GM08714 (cell line): ENCODE data around the gene ARFGEF3.

Source experiments
- H3K4me3 ChIP-seq: fragments of 200-500 bp; sonication (Bioruptor generic); 2 replicates; pipeline ENCODE4 v1.5.1; 2014; ENCODE audit warnings: mild to moderate bottlenecking, low read length, inconsistent platforms
- ZNF274 ChIP-seq: IDR thresholded peaks from 2 replicates; pipeline ENCODE4 v1.6.1; 2012; ENCODE audit warnings: mild to moderate bottlenecking, low read depth, low read length

Gene ARFGEF3

DNA sequence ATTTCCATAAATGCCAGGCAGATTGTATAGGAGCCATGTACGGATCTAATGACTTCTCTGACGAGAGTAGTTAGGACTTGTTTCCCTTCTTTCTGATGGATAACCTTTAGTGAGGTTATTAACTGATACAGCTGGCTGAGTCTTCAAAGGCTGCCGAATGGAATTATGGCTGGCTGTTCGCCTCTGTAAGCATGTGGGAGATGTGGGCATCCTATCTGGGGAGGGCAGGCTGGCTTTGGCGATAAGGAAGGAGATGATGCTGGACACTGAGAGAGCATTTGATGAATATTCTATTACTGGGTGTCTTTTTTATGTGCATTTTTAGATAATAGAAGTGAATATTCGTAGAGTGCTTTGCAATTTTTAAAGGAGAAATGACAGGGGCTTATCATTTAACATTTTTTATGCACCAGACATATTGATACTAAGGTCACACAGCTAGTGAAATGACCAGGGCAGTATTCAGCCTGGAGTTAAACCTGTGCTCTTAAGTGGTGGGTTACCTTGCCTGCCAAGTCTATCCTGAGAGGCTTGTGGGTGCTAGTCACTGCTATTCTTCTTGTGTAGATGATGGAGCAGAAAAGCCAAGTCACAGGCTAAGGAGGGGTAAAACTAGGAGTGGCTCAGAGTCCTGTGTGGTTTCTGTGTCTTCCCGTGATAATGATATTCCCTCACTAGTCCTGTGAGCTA is 53.5 kb downstream of the ARFGEF3 start:
- no peak overlapping the region for H3K4me3 ChIP-seq
- TF ChIP-seq ZNF274 = no peak

DNA sequence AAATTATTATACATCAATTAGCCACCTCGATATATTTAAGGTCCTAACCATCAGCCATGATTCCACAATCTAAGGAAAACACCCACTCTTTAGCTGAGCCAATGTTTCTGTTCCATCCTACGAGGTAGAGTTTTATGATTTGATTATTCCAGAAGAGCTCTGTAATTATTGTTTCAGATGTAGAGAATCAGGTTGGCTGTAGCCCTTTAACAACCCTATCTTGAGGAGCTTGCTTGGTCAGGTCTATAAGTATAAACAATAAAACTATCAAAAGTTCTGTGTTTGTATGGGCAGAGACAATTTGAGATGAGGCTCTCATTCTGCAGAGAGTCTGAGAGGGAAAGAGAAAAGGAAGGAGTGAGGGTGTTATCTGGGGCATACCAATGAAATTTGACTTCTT is 56.7 kb downstream of the ARFGEF3 start, which contains the start of gene PBOV1:
Gene PBOV1 (minus strand): TSS at position 43 of the 400 bp plus-strand sequence. CDS start 96 bp downstream, outside the sequence.
- TF ChIP-seq ZNF274 = no peak
- H3K4me3 ChIP-seq = no peak within 1 kb of the TSS

DNA sequence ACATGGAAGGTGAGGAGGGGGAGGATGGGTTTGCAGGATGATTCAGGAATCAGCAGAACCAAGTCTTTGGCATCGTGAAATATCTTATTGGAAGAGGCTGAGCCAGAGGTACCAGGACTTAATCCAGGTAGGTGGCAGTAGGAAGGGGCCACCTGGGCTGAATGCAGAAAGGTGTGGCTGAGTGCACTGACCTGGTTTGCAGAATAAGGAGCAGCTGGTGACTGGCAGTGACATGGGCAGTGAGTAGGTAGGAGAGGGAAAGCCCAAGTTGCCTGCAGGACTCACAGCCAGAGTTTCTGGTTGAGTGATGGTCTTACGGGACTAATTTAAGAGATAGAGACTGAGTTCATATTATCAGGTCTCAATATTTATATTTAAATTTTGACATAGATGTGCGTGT is 57.7 kb downstream of the ARFGEF3 start:
- no peak for TF ChIP-seq ZNF274
- H3K4me3 ChIP-seq = no peak overlapping the region

DNA sequence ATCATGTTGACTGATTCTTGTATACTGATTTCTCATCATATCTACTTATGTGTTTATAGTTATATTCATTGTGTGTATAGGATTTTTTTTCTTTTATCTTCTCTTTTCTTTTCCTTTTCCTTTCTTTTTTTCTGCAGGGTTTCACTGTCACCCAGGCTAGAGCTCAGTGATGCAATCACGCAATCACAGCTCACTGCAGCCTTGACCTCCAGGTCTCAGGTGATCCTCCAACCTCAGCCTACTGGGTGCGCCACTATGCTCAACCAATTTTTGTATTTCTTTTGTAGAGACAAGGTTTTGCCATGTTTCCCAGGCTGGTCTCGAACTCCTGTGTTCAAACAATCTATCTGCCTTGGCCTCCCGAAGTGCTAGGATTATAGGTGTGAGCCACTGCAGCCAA is 58.2 kb downstream of the ARFGEF3 start:
- TF ChIP-seq ZNF274 = no peak

DNA sequence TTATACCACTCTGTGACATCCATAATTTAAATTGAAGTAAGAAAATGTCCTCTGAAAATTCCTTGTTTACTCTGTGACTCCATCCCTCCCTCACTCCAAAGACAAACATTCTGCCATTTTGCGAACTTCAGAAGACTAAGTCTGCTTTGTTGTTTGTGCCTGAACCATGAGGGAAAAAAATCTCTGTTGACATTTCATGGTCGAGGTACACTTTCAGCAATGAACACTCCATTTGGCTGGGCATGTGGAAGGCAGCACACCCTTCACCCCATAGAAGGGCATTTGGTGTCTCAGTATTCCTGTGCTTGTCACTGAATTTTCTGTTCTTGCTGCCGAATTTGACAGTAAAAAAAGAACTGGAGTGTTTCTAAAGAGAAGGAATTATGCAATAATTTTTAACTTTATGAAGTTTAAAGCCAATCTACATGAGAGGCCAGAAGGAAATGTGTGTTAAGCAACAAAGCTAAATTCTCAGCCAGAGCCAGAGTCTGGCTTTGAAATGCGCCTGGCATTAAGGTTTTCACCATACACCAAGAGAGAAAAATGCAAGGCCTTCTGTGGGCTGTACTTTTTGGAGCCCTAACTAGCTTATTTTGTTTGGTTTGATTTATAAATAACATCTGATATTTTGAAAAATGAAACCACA is 61.3 kb downstream of the ARFGEF3 start:
- H3K4me3 ChIP-seq = no peak overlapping the region
- TF ChIP-seq ZNF274 = no peak

More for the DNA sequence above, 58.2 kb downstream of the ARFGEF3 start:
- no peak overlapping the region for H3K4me3 ChIP-seq

DNA sequence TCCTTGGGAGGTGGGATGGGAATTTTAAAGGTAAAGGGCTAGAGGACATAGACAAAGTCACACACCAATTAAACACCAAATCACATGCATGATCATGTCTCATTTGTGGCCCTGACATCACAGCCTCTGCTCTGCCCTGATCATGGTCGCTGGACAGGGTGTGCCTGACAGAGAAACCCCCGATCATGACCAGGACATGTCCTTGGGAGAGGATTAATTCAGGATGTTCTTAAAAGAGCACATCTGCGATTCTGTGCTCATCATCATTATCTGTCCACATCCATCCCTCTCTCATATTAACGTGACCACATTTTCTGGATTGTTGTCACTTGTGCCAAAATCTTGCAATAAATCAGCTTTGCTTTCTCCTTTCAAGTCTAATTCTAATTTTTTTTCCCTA is 64.2 kb downstream of the ARFGEF3 start:
- TF ChIP-seq ZNF274 = no peak

DNA sequence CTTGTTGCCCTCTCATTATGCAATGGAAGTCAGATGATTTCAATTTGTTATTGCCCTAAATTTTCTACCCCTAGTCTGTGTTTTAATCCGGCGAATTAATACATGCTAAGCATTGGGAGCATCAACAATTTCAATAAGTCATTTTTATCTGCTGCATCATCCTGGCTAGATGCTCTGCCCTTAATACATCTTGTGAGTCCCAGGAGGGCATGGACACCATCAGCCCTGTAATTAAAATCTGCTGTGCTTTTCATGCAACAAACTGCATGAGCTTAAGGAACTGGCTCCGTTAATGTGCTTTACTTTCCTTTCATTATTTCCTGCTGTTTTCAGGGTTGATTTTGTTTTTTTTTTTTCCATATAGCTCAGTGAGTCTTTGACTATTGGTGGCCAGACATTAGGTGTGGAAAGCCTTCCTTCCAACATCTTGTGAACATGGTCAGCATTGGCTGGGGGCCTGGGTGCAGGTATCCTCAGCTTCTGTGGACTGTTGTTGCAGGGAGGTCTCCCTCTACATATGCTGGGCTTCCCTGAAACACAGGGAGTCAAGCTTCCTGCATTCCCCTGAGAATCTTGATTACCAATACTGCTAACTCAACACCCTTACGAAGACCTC is 65.1 kb downstream of the ARFGEF3 start:
- TF ChIP-seq ZNF274 = no peak
- H3K4me3 ChIP-seq = no peak overlapping the region

More for the DNA sequence above, 64.2 kb downstream of the ARFGEF3 start:
- no peak overlapping the region for H3K4me3 ChIP-seq

DNA sequence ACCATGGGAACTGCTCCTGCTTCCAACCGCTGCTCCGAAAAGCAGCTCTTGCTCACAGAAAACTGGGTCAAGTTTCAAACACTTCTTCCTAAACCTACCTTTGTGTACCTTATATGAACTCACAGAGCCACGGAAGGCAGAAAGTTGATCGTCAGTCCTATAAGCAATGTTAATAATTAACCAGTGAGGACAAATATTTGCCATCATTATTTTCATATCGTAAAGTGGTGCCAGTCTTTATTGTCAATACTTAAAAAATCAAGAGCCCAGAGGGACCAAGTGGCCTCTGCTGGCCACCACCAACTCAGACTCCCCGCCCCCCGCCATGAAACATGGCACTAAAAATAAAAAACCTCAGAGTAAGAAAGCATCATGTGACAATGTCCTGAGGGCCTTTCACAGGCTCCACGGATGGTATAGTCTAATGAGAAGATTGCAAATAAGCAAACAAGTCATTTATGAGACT is 65.6 kb downstream of the ARFGEF3 start:
- TF ChIP-seq ZNF274 = no peak
- no peak overlapping the region for H3K4me3 ChIP-seq

DNA sequence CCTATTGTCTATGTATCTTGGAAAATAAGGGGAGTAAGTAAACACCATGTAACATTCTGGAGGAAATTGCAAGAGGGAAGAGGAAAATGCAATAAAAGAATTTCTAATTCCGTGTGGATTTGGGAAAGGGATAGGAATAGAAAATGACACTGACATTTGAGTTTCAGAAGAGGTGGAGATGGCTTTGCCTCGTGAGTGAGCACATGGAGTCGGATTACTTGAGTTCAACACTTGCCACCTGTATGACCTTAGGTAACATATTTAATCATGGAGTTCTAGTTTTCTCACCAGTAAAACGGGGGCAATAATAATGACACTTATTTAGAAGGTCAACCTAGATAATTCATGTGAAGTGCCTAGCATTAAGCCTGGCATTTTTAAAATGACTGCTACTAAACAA is 67.3 kb downstream of the ARFGEF3 start:
- H3K4me3 ChIP-seq = no peak overlapping the region
- TF ChIP-seq ZNF274 = no peak

DNA sequence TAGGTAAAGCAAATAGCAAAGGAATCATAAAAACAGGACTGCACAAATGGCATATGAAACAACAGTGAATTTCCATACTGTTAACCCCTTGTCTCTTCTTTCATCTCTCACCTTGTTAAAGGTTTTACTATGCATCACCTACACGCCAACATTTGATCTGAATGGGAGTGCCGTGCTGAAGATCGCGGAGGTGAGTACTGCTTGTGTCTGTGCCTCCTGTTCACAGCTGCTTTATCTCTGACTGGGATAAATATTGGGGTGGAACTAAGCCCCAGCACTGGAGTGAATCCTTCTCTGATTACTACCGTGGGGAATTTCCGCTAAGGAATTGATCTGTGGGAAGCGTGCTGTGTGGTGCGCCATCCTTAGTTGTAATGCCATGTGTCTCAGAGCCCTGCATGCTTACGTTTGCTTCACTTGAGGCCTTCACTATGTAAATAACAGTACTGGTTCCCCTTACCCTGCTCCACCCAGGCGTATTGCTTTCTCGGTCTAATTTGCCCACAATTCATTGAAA is 68.0 kb downstream of the ARFGEF3 start:
- H3K4me3 ChIP-seq = no peak overlapping the region

DNA sequence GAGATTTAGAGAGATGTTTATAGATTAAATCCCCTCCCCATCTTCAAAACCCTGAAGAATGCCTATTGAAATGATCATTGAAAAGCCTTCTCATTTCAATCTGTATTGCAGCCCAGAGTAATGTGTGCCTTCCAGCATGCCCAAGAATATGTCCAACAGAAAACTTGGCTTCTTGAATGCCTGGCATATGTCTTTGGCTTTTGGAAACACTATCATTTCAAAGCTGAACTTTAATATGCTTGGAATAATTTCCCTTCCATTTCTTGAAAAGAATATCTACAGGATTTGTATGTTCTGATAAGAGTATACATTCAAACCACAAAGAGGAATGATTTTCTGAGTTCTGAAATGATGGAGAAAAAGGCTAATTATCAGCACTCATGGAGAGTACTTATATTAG is 68.5 kb downstream of the ARFGEF3 start:
- TF ChIP-seq ZNF274 = no peak
- no peak overlapping the region for H3K4me3 ChIP-seq

More for the DNA sequence above, 68.0 kb downstream of the ARFGEF3 start:
- TF ChIP-seq ZNF274 = no peak

DNA sequence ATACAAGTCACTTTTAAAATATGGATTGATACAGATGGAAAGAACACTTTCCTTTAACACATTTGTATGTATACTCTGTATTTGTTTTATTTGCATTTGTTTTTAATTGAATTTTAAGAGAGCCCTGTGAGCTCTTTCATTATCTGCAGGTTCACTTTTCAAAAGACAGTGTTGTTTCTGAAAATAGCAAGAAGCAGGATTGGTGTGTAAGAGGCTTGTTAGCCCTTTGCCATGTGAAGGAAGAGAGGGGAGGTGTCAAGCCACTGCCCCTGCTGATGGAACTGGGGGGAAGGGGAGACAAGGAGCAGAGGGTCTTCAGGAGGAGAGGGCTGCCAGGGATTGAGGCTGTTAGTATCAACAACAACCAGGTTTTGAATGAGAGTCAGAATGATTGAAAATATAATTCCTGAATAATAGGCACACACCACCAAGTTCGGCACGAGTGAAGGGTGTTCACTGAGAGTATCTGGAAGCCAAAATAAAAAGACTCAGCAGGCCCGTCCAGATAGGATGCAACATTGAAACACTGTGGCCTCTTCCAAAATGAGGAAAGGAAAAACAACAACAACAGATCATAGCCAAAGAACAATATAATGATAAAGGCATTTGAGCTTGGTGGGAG is 69.1 kb downstream of the ARFGEF3 start:
- no peak for TF ChIP-seq ZNF274
- H3K4me3 ChIP-seq = no peak overlapping the region

DNA sequence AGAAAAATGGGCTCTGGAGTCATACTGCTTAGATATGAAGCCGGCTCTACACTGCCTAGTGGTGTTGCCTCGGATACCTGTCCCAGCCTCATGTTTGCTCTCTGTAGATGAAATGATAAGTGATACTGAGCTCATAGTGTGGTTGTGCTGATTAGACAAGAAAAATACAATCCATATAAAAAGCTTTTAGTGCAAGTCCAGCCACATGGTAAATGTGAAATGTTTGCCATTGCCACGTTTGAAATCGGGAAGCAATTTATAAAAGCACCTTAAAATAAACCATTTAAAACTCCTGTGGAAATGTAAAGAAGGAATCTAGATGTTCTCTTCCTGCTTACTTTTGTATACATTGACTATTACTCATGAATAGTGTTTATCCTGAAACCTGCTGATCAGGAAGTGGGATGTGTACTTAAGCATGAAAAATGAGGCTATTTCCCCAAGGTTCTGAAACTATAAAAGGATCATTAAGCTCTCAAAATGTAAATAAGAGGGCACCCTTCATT is 69.7 kb downstream of the ARFGEF3 start:
- TF ChIP-seq ZNF274 = no peak
- H3K4me3 ChIP-seq = no peak overlapping the region

DNA sequence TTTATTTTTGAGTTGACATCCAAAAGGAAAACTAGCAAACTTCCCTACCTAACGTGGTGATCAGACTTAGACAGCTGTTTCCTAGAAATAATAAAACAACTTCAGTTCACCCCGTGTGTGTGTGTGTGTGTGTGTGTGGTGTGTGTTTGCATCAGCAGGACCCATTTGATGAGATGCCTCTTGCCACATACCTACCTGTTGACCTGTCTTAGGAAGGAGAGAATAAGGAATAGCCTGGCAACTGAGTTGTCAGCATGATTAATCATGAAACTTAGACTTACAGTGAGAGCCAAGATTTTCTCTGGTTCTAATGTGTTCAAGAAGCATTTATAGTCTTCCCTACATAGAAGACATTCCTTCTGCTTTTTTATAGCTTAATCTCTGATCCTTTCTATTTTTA is 72.6 kb downstream of the ARFGEF3 start:
- H3K4me3 ChIP-seq = no peak overlapping the region
- TF ChIP-seq ZNF274 = no peak
